HCT116 (cell line): Measurements from ENCODE around the gene DPF3. TPM values are rescaled to one million over a fixed set of nuclear protein-coding genes. Genes with fewer than 3 reads are reported as not detected.

ENCODE experiments used
- ATAC-seq: fragments of 200-7000 bp; cut with Tn5 transposase; 2 replicates; pipeline ENCODE4 v1.9.1; 2020; ENCODE audit warnings: mild to moderate bottlenecking, moderate library complexity
- BruUV-seq: library from RNA; stranded (reverse); fragments of 400-500 nt; replicated peaks from 2 replicates; lab custom pipeline; 2021; lab: Mats Ljungman, UMichigan
- CTCF ChIA-PET: fragments of 300-600 bp; sonication (Branson Sonifier 250); formaldehyde crosslinking; loops from one replicate; lab custom pipeline; 2021; ENCODE audit warnings: antibody characterized with exemption; lab: Charles Lee
- POLR2A ChIA-PET: fragments of 300-600, 350-600 bp; sonication (Branson Sonifier 250); formaldehyde crosslinking; loops from one replicate; lab custom pipeline; 2021; ENCODE audit warnings: antibody characterized with exemption; lab: Charles Lee
- RAD21 ChIA-PET, 2 experiments: fragments of 300-600 bp; sonication (Branson Sonifier 250); formaldehyde crosslinking; loops; one replicate each; lab custom pipeline; 2023; ENCODE audit warnings: low total read pairs in 2 of 2; ENCODE audit not compliant: uncharacterized antibody in 2 of 2, unreplicated experiment in 2 of 2, low non-redundant PET in 1 of 2; lab: Charles Lee
- DNase-seq: peaks from one replicate; pipeline ENCODE4 v3.0.0-alpha.2; 2010; ENCODE audit warnings: low read depth, low spot score
- H2AFZ ChIP-seq: fragments of 200-600 bp; shearing (Covaris generic), sonication (generic); 2 replicates; pipeline ENCODE4 v1.6.1; 2017; ENCODE audit warnings: low read depth, mixed run types, mixed read lengths, antibody characterized with exemption, low read length; ENCODE audit not compliant: poor library complexity, severe bottlenecking
- H3K27ac ChIP-seq: 2 replicates; pipeline ENCODE4 v1.5.1; 2012; ENCODE audit warnings: low read depth, low read length
- H3K27me3 ChIP-seq: fragments of 200-600 bp; sonication (generic); 2 replicates; pipeline ENCODE4 v1.6.1; 2016; ENCODE audit warnings: mixed run types, low read length, mixed read lengths; ENCODE audit not compliant: insufficient read depth
- H3K36me3 ChIP-seq, 2 experiments: fragments of 200-500 bp in 1 of 2; fragments of 200-600 bp in 1 of 2; sonication (Bioruptor generic) in 1 of 2; sonication (generic) in 1 of 2; 2 replicates each; pipeline versions ENCODE4 v1.5.1 to v1.6.1; 2014 to 2016; ENCODE audit warnings: low read length in 2 of 2, inconsistent platforms in 1 of 2, mixed read lengths in 1 of 2, mixed run types in 1 of 2; ENCODE audit not compliant: insufficient read depth in 2 of 2, control insufficient read depth in 1 of 2
- H3K4me1 ChIP-seq, 2 experiments: fragments of 200-600 bp in 1 of 2; sonication (generic) in 1 of 2; 2 replicates each; pipeline versions ENCODE4 v1.5.1 to v1.6.1; 2012 to 2017; ENCODE audit warnings: low read length in 2 of 2, inconsistent platforms in 1 of 2, mild to moderate bottlenecking in 1 of 2, mixed read lengths in 1 of 2, mixed run types in 1 of 2, moderate library complexity in 1 of 2; ENCODE audit not compliant: insufficient read depth in 2 of 2, control insufficient read depth in 1 of 2
- H3K4me2 ChIP-seq: fragments of 200-600 bp; sonication (generic); 2 replicates; pipeline ENCODE4 v1.6.1; 2017; ENCODE audit warnings: mixed run types, low read length, mixed read lengths
- H3K4me3 ChIP-seq, 2 experiments: fragments of 200-600 bp in 1 of 2; sonication (generic) in 1 of 2; replicated peaks in 1 of 2; 2 replicates each; pipeline ENCODE4 v1.5.1; 2011 to 2016; ENCODE audit warnings: low read length in 2 of 2, control low read depth in 1 of 2, low read depth in 1 of 2, mild to moderate bottlenecking in 1 of 2, mixed read lengths in 1 of 2, mixed run types in 1 of 2
- H3K79me2 ChIP-seq: fragments of 200-600 bp; sonication (generic); 2 replicates; pipeline ENCODE4 v1.6.1; 2017; ENCODE audit warnings: mild to moderate bottlenecking, mixed run types, low read length, moderate library complexity, mixed read lengths; ENCODE audit not compliant: insufficient read depth
- H3K9ac ChIP-seq: fragments of 200-600 bp; sonication (generic); 2 replicates; pipeline ENCODE4 v1.6.1; 2016; ENCODE audit warnings: low read length, mixed read lengths
- H3K9me2 ChIP-seq: fragments of 200-600 bp; sonication (generic), shearing (Covaris generic); 2 replicates; pipeline ENCODE4 v1.6.1; 2017; ENCODE audit warnings: mixed run types, mild to moderate bottlenecking, moderate library complexity; ENCODE audit not compliant: insufficient read depth
- H3K9me3 ChIP-seq, 2 experiments: fragments of 200-500 bp in 1 of 2; fragments of 200-600 bp in 1 of 2; sonication (Bioruptor generic) in 1 of 2; sonication (generic) in 1 of 2; 2 replicates each; pipeline ENCODE4 v1.6.1; 2014 to 2017; ENCODE audit warnings: low read length in 2 of 2, mixed read lengths in 2 of 2, inconsistent platforms in 1 of 2, low read depth in 1 of 2, mild to moderate bottlenecking in 1 of 2, mixed run types in 1 of 2, moderate library complexity in 1 of 2; ENCODE audit not compliant: control insufficient read depth in 1 of 2, insufficient read depth in 1 of 2
- H4K20me1 ChIP-seq: fragments of 200-600 bp; sonication (generic), shearing (Covaris generic); 2 replicates; pipeline ENCODE4 v1.6.1; 2017; ENCODE audit warnings: mixed run types, mild to moderate bottlenecking, moderate library complexity; ENCODE audit not compliant: insufficient read depth
- CBX3 ChIP-seq: IDR thresholded peaks from 2 replicates; pipeline ENCODE4 v1.6.1; 2012; ENCODE audit warnings: low read depth
- CEBPB ChIP-seq: IDR thresholded peaks from 2 replicates; pipeline ENCODE4 v1.6.1; 2012; ENCODE audit warnings: low read depth
- EGR1 ChIP-seq: IDR thresholded peaks from 2 replicates; pipeline ENCODE4 v1.6.1; 2012; ENCODE audit warnings: low read depth
- EZH2 ChIP-seq: fragments of 200-600 bp; sonication (generic); IDR thresholded peaks from 2 replicates; pipeline ENCODE4 v1.6.1; 2017; ENCODE audit warnings: antibody characterized with exemption, mixed run types
- EZH2phosphoT487 ChIP-seq: fragments of 200-600 bp; IDR thresholded peaks from 2 replicates; pipeline ENCODE4 v1.6.1; 2018; ENCODE audit warnings: antibody characterized with exemption, borderline replicate concordance
- FOSL1 ChIP-seq: IDR thresholded peaks from 2 replicates; pipeline ENCODE4 v1.6.1; 2012; ENCODE audit warnings: low read depth
- MAX ChIP-seq: IDR thresholded peaks from 2 replicates; pipeline ENCODE4 v1.6.1; 2012
- POLR2A ChIP-seq: IDR thresholded peaks from 2 replicates; pipeline ENCODE4 v1.7.0; 2011; ENCODE audit warnings: borderline replicate concordance; ENCODE audit not compliant: insufficient read depth, insufficient read length; ENCODE audit errors: extremely low read depth
- POLR2AphosphoS5 ChIP-seq: IDR thresholded peaks from 2 replicates; pipeline ENCODE4 v1.6.1; 2011; ENCODE audit warnings: mild to moderate bottlenecking, low read depth, low read length, moderate library complexity
- RAD21 ChIP-seq: IDR thresholded peaks from 2 replicates; pipeline ENCODE4 v1.6.1; 2012; ENCODE audit warnings: low read depth, mild to moderate bottlenecking
- SIN3A ChIP-seq: IDR thresholded peaks from 2 replicates; pipeline ENCODE4 v1.6.1; 2012; ENCODE audit warnings: low read depth
- SP1 ChIP-seq: IDR thresholded peaks from 2 replicates; pipeline ENCODE4 v1.6.1; 2012; ENCODE audit warnings: low read depth
- TCF7L2 ChIP-seq: IDR thresholded peaks from 2 replicates; pipeline ENCODE4 v1.7.0; 2011; ENCODE audit warnings: borderline replicate concordance, inconsistent platforms; ENCODE audit not compliant: insufficient read depth, insufficient read length; ENCODE audit errors: extremely low read depth
- YY1 ChIP-seq: IDR thresholded peaks from 2 replicates; pipeline ENCODE4 v1.6.1; 2011; ENCODE audit warnings: low read length, low read depth, moderate library complexity, mild to moderate bottlenecking; ENCODE audit not compliant: insufficient replicate concordance; ENCODE audit errors: extremely low read depth
- ZBTB33 ChIP-seq: IDR thresholded peaks from 2 replicates; pipeline ENCODE4 v1.6.1; 2011; ENCODE audit warnings: mild to moderate bottlenecking, low read length, moderate library complexity; ENCODE audit not compliant: insufficient replicate concordance; ENCODE audit errors: extremely low read depth
- intact Hi-C: fragments of 100-400 bp; cut with micrococcal nuclease; formaldehyde crosslinking; loops from 2 replicates; pipeline ENCODE4 v1.10.0; 2022
- total RNA-seq: library from RNA; stranded (reverse); gene quantifications from one replicate; pipeline ENCODE4 v1.2.1, GENCODE V29; 2021; ENCODE audit not compliant: unreplicated experiment
- TF ChIP-seq, protein P1 (sequence below): IDR thresholded peaks from 2 replicates; pipeline ENCODE4 v1.6.1; 2012; ENCODE audit warnings: low read depth

DPF3 gene
- total RNA-seq, 1 experiment from 2014 or later: 0.27 TPM

DNA sequence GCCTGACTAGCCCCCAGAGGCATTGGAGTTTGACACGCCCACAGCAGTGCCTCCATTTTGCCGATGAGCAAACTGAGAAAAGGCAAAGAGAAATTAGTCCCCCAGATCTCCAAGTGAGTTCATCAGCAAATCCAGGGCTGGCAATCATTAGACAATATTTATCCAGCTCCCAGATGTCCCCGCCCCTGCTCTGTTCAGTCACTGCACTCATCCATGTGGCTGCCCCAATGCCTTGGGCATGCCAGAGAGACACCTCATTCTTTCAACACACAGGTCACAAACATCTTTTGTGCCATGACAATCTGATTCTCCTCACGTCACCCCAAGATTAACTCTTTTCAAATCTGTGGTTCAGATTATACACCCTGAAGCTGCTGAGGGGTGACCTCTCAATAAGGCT lies 43.5 kb downstream of the DPF3 start:
- no peak for TF ChIP-seq RAD21
- TF ChIP-seq CEBPB: no peak
- no peak for TF ChIP-seq CBX3
- TF ChIP-seq SIN3A: no peak
- TF ChIP-seq, protein P1, sequence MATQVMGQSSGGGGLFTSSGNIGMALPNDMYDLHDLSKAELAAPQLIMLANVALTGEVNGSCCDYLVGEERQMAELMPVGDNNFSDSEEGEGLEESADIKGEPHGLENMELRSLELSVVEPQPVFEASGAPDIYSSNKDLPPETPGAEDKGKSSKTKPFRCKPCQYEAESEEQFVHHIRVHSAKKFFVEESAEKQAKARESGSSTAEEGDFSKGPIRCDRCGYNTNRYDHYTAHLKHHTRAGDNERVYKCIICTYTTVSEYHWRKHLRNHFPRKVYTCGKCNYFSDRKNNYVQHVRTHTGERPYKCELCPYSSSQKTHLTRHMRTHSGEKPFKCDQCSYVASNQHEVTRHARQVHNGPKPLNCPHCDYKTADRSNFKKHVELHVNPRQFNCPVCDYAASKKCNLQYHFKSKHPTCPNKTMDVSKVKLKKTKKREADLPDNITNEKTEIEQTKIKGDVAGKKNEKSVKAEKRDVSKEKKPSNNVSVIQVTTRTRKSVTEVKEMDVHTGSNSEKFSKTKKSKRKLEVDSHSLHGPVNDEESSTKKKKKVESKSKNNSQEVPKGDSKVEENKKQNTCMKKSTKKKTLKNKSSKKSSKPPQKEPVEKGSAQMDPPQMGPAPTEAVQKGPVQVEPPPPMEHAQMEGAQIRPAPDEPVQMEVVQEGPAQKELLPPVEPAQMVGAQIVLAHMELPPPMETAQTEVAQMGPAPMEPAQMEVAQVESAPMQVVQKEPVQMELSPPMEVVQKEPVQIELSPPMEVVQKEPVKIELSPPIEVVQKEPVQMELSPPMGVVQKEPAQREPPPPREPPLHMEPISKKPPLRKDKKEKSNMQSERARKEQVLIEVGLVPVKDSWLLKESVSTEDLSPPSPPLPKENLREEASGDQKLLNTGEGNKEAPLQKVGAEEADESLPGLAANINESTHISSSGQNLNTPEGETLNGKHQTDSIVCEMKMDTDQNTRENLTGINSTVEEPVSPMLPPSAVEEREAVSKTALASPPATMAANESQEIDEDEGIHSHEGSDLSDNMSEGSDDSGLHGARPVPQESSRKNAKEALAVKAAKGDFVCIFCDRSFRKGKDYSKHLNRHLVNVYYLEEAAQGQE: no peak
- TF ChIP-seq FOSL1: no peak
- TF ChIP-seq ZBTB33: no peak
- TF ChIP-seq EZH2phosphoT487: no peak
- no peak for TF ChIP-seq POLR2A
- no peak for TF ChIP-seq EZH2
- no peak for TF ChIP-seq TCF7L2
- no peak for TF ChIP-seq SP1
- no peak for TF ChIP-seq EGR1
- TF ChIP-seq POLR2AphosphoS5: no peak
- no peak for TF ChIP-seq YY1
- TF ChIP-seq MAX: no peak
- CTCF ChIA-PET: no interaction called here
- H4K20me1 ChIP-seq: no peaks in the 10 kb centered on the region
- intact Hi-C loops: no loop called here
- no peaks in the 10 kb centered on the region for H3K4me1 ChIP-seq
- H3K27me3 ChIP-seq: no peaks in the 10 kb centered on the region
- no peaks in the 10 kb centered on the region for H3K36me3 ChIP-seq
- H3K27ac ChIP-seq: no peak overlapping the region
- no peak overlapping the region for H3K4me2 ChIP-seq
- no peak overlapping the region for H3K4me3 ChIP-seq
- ATAC-seq (no peak), DNase-seq (no peak)
- H2AFZ ChIP-seq: no peak overlapping the region
- BruUV-seq: no TSS peak
- H3K9me3 ChIP-seq: no peaks in the 10 kb centered on the region
- H3K9ac ChIP-seq: no peak overlapping the region
- no peaks in the 10 kb centered on the region for H3K9me2 ChIP-seq
- H3K79me2 ChIP-seq: no peaks in the 10 kb centered on the region
- RAD21 ChIA-PET: no interaction called here
- POLR2A ChIA-PET: no interaction called here
